Activated CD8-positive, alpha-beta memory T cell treated with anti-CD3 and anti-CD28 coated beads for 4 hours (primary cell): ENCODE data around the gene VSTM1.
"Not testable (repeated sequence)": the region's sequence is repeated elsewhere in the genome, so short reads cannot be mapped to it uniquely, and the experiment has no call there.

Experiments
- DNase-seq, 2 donors: peaks; one replicate each; pipeline ENCODE4 v3.0.0-alpha.2; 2020; ENCODE audit warnings: low read depth in 2 of 2

VSTM1 gene

DNA sequence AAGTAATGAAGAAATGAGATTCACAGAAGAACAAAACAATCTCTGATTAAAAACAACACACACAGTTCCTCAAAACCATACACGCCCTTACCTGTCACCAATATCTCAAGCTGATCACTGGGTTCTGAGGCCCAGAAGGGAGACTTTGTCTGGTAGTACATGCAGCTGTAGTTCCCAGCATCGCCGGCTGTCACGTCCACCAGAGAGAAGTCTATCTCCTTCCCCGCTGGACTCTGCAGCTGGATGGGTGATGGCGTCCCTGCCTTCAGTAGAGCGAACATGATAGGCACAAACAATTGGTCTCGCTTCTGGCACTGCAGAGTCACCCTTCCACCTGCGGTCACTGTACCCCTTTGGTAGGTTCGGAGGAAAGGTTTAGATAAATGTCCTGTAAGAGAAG, 10.1 kb upstream of the VSTM1 start:
- no peak for DNase-seq

DNA sequence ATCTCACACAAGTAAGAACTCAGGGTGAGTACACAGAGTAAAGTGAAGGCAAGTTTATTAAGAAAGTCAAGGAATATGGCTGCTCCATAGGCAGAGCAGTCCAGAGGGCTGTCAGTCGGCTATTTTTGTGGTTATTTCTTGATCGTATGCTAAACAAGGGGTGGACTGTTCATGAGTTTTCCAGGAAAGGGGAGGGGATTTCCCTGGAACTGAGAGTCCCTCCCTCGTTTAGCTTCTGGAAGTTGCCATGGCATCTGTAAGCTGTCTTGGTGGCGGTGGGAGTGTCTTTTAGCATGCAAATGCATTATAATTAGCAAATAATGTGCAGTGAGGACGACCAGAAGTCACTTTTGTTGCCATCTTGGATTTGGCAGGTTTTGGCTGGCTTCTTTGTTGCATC, 5.8 kb upstream of the VSTM1 start:
- DNase-seq = no peak

DNA sequence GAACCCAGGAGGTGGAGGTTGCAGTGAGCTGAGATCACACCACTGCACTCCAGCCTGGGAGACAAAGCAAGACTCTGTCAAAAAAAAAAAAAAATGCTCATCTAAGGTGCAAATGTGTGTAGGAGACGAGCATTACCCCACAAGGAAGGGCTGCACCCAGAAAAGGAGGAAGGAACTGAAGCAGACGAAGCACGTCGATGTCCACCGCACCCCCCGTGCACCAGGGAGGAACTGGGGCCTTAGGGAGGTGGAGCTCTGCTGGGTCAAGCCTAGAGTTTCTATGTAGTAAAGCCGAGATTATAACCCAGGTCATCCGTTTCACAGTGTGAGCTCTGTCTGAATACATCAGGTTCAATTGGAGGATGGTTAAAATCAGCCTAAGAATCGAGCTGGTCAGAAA, 1.1 kb downstream of the VSTM1 start:
- no peak for DNase-seq

DNA sequence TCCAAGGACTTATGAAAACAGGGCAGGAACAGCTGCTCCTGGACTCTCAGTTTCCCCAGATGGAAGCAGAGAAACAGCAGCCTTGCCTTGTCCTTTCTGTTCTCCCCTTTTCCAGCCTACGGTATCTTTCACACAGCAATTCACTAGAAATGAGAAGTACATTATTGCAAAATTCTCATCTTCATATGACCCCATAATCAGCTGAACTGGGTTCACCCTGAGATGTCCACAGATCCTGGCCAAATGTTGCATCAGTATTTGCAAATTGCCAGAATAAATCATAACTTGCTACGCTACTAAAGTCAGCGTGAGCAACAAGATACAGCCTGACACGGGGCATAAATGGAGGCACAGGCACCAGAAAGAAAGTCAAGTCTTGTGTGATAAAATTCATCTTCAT, 16.1 kb downstream of the VSTM1 start:
- DNase-seq = no peak

DNA sequence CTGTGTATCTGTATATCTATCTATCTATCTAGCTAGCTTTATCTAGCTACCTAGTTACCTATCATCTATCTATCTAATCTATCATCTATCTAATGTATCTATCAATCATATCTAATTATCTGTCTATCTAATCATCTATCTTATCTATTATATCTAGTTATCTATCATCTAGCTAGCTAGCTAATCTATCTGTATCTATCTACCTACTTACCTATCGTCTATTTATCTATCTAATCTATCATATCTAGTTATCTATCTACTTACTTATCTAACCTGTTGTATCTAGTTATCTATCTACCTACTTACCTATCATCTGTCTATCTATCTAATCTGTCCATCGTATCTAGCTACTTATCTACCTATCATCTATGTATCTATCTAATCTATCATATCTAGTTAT, 17.9 kb downstream of the VSTM1 start:
- DNase-seq = no peak

DNA sequence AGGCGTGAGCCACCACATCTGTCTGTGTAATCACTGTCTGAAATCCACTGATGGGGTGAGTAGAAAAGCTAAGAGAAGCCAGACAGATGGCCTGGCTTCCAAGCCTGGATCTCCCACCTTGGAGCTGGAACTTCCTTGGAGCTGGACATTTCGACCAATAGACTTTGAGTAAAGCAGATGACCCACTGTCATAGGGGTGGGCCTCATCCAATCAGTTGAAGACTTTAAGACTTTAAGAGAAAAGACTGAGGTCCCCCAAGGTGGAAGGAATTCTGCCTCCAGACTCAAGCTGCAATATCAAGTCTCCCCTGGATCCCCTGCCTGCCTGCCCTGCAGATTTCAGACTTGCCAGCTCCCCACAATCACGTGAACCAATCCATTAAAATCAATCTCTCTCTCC, 20.7 kb downstream of the VSTM1 start:
- no peak for DNase-seq

DNA sequence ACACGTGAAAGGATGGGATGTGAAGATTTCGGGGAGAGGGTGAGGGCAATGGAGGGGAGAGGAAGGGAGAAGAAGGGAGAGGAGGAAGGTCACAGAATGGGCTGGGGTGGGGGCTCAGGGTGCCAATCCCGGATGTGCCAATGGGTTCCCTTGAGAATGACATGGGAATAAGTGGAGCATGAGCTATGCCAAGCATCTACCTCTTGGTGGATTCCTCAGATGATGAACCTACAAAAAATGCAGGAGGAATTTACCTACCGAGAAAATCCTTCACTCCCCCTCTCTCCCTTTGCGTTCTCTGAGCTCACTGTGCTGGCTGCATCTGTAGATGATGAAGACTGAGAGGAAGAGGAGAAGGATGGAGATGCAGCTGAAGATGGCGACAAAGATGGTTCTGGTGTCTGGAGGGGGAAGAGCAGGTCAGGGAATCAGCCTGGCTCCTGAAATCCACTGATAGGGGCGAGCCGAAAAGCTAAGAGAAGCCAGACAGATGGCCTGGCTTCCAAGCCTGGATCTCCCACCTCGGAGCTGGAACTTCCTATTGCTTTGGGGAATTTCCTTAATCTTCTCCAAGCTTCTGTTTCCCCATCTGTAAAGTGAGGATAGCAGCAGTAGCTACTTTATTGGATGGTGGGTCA, 21.6 kb downstream of the VSTM1 start:
- no peak for DNase-seq

DNA sequence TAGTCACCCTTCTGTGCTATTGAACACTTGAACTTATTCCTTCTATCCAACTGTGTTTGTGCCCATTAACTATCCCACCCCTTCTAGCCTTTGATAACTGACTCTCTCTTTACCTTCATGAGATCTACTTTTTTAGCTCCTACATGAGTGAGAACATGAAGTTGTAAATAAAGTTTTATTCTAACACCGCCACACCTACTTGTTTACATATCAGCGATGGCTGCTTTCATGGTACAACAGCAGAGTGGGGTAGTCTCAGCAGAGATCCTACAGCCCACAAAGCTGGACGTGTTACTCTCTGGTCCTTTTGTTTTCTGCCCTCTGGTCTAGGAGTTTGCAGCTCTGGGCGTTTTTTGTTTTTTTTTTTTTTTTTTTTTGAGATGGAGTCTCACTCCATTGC, 23.7 kb downstream of the VSTM1 start:
- DNase-seq = no peak

DNA sequence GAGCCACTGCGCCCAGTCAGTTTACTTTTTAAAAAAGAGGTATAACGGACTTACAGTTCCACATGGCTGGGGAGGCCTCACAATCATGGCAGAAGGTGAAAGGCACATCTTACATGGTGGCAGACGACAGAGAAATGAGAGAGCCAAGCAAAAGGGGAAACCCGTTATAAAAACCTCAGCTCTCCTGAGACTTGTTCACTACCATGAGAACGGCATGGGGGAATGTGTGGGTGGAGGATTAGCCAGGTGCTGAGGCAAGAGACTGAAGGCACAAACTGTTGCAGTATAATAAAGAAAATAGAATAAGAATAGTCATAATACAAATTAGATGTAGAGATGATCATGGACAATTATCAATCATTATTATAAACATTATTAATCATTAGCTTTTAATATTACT, 27.2 kb downstream of the VSTM1 start:
- DNase-seq = not testable (repeated sequence)

DNA sequence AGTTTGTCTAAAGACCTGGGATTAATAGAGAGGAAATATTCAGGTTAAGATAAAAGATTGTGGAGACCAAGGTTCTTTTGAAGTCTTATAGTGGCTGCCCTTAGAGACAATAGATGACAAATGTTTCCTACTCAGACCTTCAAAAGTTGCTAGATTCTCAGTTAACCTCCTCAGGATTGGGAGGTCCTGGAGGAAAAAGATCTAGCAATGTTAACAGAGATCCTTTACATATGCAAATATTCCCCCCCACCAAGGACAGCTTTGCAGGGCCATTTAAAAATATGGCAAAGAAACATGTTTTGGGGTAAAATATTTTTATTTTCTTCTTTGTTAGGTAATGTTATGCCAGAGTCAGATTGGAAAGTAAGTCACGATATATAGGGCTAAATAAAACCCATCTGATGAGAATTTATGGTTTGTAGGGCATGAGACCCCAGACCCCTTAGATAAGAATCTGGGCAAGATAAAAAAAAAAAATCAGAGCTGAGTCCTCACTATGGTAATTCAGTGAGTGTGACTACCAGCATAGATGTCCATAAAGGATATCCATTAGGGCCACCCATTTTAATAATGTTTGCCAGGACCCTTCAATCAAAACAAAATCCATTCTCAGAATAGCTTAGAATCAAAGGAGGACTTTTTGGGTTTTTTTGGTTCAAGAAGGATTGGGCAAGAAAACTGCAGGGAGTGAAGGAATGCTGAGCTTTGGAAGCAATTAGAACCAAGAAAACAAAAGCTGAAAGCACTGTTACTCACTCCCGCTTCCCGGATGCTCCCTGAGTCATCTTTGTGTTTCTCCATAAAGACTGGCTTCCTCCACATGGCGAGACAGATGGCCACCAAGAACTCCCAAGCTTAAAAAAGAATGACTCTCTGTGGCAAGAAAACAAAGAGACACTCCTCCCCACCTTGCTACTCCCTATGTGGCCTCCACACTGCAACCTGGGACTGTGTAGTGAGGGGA, 28.2 kb downstream of the VSTM1 start:
- no peak for DNase-seq

DNA sequence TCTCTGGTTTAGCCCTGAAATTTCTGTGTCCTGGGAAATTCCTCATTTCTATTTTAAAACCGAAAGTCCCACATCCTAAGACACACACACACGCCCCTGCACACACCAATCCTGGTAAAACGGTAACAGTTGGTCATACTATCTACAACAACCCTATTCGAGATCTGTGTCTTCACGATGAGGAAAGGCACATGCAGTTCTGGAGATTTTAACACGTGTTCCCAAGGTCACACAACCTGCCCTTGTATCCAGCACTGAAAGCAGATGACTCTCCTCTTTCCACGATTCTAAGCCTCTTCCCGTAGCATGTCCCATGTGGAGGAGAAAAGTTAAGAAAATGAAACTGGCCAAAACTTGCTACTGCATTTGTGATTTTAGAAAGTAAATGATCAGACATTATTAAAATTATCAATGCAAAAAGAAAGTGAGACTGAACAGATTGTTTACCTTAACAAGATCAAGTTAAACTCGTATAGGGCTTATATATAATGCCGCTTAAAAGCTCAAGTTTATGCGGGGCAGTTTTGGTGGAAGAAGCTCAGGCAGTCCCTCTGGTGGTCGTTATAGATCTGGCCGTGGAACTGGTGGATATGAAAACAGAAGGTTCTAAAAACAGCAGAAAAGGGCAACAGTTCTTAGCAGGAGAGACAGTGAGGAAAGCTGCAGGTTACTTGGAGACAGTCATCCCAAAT, 32.7 kb downstream of the VSTM1 start:
- no peak for DNase-seq

DNA sequence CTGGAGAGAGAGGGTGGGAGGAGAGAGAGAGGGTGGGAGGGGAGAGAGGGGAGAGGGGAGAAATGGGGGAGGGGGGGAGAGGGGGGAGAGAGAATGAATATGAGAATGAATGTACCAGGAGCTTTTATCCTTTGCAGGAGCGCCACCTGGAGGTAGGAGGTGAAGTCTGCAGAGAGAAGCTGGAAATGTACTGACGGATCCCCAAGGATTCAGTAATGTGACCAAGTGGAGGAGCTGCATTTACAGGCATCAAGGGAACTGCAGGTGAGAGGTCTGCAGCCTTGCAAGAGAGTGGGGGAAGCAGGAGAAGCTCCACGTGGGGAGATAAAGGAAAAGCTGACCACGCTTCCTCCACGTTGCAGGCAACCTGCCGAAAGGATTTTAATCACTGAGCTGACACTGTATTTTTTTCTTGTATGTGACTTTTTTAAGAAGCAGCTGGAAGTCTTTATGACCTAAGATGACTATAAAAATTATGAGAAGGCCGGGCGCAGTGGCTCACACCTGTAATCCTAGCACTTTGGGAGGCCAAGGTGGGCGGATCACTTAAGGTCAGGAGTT, 33.7 kb downstream of the VSTM1 start:
- DNase-seq = peak in 1 of 2 donors; percentile 11

DNA sequence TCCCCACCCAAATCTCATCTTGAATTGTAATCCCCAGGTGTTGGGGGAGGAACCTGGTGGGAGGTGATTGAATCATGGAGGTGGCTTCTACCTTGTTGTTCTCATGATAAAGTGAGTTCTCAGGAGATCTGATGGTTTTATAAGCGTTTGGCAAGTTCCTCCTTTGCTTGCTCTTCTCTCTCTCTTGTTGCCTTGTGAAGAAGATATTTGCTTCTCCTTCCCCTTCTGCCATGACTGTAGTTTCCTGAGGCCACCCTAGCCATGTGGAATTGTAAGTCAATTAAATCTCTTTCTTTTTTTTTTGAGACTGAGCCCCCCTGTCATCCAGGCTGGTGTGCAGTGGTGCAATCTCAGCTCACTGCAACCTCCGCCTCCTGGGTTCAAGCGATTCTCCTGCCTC, 34.4 kb downstream of the VSTM1 start:
- DNase-seq = no peak

DNA sequence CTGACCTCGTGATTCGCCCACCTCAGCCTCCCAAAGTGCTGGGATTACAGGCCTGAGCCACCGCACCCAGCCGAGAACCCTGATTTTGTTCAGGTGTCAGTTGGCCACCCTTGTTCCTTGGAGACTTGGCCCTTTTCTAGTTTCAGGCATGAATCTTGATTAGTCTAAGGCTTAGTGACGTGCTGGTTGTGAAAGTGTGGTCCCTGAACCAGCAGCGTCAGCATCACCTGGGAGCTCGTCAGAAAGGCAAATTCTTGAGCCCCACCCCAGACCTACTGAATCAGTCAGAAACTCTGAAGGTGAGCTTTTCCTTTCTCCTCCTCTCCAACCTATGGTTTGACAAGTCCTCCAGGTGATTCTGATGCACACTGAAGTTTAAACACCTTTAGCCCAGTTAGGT, 37.0 kb downstream of the VSTM1 start:
- no peak for DNase-seq

DNA sequence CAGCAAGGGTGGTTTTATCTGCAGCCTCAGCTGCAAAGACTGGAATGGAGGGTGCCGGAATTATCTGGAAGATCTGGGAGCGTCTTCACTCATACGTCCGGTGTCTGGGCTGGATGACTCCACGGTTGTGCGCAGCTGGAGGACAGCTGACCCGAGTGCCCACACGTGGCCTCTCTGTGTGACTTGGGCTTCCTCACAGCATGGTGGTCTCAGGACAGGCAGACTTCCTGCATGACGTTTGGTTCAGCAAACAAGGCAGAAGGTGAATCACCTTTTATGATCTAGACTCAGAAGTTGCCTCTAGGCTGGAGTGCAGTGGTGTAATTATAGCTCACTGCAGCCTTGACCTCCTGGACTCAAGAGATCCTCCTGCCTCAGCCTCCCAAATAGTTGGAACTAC, 39.0 kb downstream of the VSTM1 start:
- DNase-seq = no peak

DNA sequence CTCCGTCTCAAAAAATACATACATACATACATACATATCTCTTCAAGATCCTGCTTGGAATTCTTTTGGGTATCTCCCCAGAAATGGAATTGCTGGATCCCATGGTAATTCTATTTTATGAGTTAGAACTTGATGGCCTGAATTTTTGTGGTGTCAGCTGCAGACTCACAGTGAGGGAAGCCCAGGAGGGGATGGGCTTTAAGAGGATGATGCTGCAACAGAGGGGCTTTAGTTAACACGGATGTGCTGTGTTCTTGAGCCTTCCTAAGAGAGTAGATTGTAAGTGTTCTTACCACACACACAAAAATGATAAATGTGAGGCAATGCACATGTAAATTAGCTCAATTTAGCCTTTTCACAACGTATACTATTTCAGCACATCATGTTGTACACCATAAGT, 40.5 kb downstream of the VSTM1 start:
- DNase-seq = no peak

DNA sequence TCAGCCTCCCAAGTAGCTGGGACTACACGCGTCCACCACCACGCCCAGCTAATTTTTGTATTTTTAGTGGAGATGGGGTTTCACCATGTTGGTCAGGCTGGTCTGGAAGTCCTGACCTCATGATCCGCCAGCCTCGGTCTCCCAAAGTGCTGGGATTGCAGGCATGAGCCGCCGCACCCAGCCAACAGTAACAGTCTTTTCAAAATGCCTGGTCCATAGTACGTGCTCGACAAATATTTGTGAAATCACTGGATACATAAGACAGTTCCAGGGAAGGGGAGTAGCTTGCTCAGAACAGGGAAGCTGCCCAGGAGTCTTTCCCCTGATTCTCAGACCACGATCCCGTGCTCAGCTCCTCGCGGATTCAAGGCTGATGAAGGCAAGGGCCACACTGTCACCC, 41.8 kb downstream of the VSTM1 start:
- no peak for DNase-seq

DNA sequence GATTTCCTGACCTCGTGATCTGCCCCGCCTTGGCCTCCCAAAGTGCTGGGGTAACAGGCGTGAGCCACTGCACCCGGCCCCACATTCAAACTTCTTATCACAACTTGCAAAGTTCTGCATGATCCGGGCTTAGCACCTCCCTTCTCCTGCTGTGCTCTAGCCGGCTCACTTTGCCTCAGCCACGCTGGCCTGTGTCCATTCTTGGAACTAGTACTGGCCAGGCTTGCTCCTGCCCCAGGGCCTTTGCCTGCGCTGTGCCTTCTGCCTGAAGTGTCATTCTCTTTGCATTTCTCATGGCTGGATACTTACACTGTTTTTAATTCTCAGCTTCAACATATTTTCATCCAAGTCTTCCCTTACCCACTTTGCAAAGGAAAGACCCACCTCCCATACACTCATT, 42.3 kb downstream of the VSTM1 start:
- DNase-seq = no peak

DNA sequence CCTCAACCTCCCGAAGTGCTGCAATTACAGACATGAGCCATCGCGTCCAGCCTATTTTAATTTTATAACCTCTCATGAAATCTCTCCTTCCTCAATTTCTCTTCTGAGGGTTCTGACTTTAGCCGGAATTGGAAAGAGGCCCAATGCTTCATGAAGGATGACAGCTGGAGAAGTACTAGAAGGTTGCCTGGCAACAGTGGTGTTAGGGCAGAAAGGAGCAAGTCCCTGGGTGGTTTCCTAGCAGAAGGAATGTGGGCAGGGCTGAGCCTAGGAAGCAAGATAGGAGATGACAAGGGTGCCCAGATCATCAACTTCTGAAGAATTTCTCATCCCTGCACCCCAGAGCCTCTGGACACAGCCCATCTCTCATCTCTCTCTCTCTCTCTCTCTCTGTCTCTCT, 46.4 kb downstream of the VSTM1 start:
- DNase-seq = no peak

DNA sequence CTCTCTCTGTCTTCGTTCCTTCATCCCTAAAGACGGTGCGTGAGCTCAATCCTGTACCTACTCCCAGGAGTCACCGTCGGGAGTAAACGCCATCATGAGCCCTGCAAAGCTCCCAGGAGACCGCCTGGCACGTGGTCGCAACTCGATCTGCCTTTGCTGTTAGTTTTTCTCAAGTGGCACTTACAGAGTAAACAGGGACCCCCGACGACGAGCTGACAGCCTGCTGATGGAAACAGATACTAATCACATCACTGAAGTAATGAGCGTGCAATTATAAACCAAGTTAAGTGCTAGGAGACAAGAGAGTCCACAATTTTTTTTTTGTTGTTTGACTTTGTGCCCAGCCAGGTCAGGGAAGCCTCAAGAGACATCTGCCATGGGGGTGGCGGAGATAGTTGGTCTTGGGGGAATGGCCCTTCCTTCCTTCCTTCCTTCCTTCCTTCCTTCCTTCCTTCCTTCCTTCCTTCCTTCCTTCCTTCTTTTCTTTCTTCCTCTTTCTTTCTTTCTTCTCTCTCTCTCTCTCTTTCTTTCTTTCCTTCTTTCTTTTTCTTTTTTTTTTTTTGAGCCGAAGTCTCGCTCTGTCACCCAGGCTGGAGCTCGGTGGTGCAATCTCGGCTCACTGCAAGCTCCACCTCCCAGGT, 48.7 kb downstream of the VSTM1 start:
- no peak for DNase-seq

DNA sequence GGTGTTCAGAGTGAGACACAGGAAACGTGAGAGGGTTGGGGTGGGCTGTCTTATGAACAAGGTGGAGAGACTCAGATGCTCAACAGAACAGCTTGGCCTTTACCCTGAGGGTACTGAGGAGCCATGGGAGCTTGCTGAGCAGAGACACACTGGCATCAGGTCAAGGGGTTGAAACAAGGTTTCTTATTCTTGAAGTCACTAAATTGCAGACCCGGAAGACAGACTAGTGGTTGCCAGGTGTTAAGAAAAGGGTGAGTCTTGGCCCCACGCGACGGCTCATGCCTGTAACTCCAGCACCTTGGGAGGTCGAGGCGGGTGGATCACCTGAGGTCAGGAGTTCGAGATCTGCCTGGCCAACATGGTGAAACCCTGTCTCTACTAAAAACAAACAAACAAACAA, 49.8 kb downstream of the VSTM1 start:
- DNase-seq = no peak
